ENCODE data around the gene ACOT9. TPM values are rescaled to one million over a fixed set of nuclear protein-coding genes. Genes with fewer than 3 reads are reported as not detected.

ACOT9 gene
- total and polyA plus RNA-seq, 2 experiments from 2014 or later, result 28.5 to 34.3 TPM

GRCh38 chrX:23727206-23727605 lies 15.9 kb downstream of the ACOT9 start:
- Histone ChIP-seq H3K4me3 (no peak overlapping the region), H3K27ac (ENCODE audit: low read depth) (no peak overlapping the region), H3F3A (replicated peaks; ENCODE audit: low read depth) (no peaks in the 10 kb centered on the region), H2AFZ (no peak overlapping the region), H3K36me3 (ENCODE audit: insufficient read depth) (no peaks in the 10 kb centered on the region), H3K9me2 (ENCODE audit: insufficient read depth) (no peaks in the 10 kb centered on the region), H3K4me2 (no peak overlapping the region), H3K79me2 (replicated peaks; ENCODE audit: insufficient read depth) (no peaks in the 10 kb centered on the region), H4K20me1 (replicated peaks; ENCODE audit: insufficient read depth) (no peaks in the 10 kb centered on the region), H3K4me1 (ENCODE audit: insufficient read depth) (no peaks in the 10 kb centered on the region), H3K27me3 (ENCODE audit: insufficient read depth) (no peaks in the 10 kb centered on the region)
- no peak overlapping the region for H3K27ac Mint-ChIP-seq
- TF ChIP-seq POLR2AphosphoS5 (IDR thresholded peaks at IDR 0.05; ENCODE audit: low read depth) (no peak), STAT1 (IDR thresholded peaks at IDR 0.05; ENCODE audit: unreplicated experiment) (no peak), ZNF114 (CRISPR knock-in tag; IDR thresholded peaks at IDR 0.05) (no peak), CTCF (conservative IDR thresholded peaks at IDR 0.05; ENCODE audit: low read depth in 2 of 2) (no peak), EZH2 (IDR thresholded peaks at IDR 0.05; ENCODE audit: low read depth, unreplicated experiment) (no peak), ZNF331 (CRISPR knock-in tag; IDR thresholded peaks at IDR 0.05; ENCODE audit: low read depth) (no peak), EZH2phosphoT487 (IDR thresholded peaks at IDR 0.05; ENCODE audit: unreplicated experiment) (no peak), CREB1 (CRISPR knock-in tag; IDR thresholded peaks at IDR 0.05; ENCODE audit: low read depth) (no peak), ZNF462 (CRISPR knock-in tag; IDR thresholded peaks at IDR 0.05) (no peak), ETS1 (IDR thresholded peaks at IDR 0.05) (no peak), NANOG (IDR thresholded peaks at IDR 0.05; ENCODE audit: borderline replicate concordance) (no peak), REST (IDR thresholded peaks at IDR 0.05; ENCODE audit: unreplicated experiment) (no peak)
- H3K4me3 Mint-ChIP-seq, result no peak overlapping the region
- DNase-seq (ENCODE audit: low spot score) (no peak), ATAC-seq (no peak)
- peaks cover 38% of the 10 kb centered on the region for H3K36me3 Mint-ChIP-seq (ENCODE audit: low read depth)
- H3K9me3 Mint-ChIP-seq, result no peaks in the 10 kb centered on the region; the same call in 2 of the 3 replicates
- H3K27me3 Mint-ChIP-seq (ENCODE audit: insufficient read depth, low read depth, poor library complexity), result no peaks in the 10 kb centered on the region
- H3K4me1 Mint-ChIP-seq, result no peaks in the 10 kb centered on the region; the same call in 2 of the 3 replicates
